BE2C (cell line): ENCODE data around the gene UBP1.
"Not testable (repeated sequence)": the region's sequence is repeated elsewhere in the genome, so short reads cannot be mapped to it uniquely, and the experiment has no call there.

ENCODE experiments used
- DNase-seq: peaks from one replicate; pipeline ENCODE4 v3.0.0-alpha.2; 2020
- H3K27me3 ChIP-seq: fragments of 250-450 bp; sonication (Bioruptor Pico); 2 replicates; pipeline ENCODE4 v1.5.1; 2020; ENCODE audit warnings: mild to moderate bottlenecking
- H3K36me3 ChIP-seq: fragments of 250-450 bp; sonication (Bioruptor Pico); 2 replicates; pipeline ENCODE4 v1.5.1; 2020; ENCODE audit warnings: mild to moderate bottlenecking
- H3K4me1 ChIP-seq: fragments of 250-450 bp; sonication (Bioruptor Pico); 2 replicates; pipeline ENCODE4 v1.5.1; 2020
- H3K4me3 ChIP-seq: 2 replicates; pipeline ENCODE4 v1.5.1; 2011; ENCODE audit warnings: low read depth, low read length
- H3K9me3 ChIP-seq: fragments of 250-450 bp; sonication (Bioruptor Pico); 2 replicates; pipeline ENCODE4 v1.5.1; 2020
- CTCF ChIP-seq: IDR thresholded peaks from 2 replicates; pipeline ENCODE4 v1.5.1; 2012; ENCODE audit warnings: mild to moderate bottlenecking, low read depth, low read length

Gene UBP1

DNA sequence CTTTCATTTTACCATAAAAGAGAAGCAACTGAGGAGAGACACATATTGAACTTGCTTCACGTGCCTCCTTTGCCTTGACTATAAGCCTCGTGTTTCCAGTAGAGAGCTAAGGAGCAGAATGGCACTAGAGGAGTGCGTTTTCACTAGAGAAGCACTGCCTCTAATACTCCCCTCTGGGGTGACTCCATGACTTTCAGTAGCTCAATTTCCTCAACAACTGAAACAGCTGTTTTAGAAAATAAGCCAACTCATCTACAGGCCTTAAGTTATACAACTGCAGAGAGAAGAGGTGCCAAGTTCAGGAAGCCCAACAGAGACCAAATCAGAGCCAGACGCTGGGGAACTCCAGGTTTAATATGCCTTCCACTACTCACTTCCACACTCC is 1.9 kb downstream of the UBP1 start:
- no peaks in the 10 kb centered on the region for H3K9me3 ChIP-seq
- H3K36me3 ChIP-seq, result no peaks in the 10 kb centered on the region
- H3K4me1 ChIP-seq, result no peaks in the 10 kb centered on the region
- peak overlapping the region; percentile 83 for H3K4me3 ChIP-seq
- H3K27me3 ChIP-seq, result no peaks in the 10 kb centered on the region
- DNase-seq, result no peak
- TF ChIP-seq CTCF, result no peak

GRCh38 chr3:33437556-33438283 is 2.5 kb downstream of the UBP1 start:
- H3K27me3 ChIP-seq, result no peaks in the 10 kb centered on the region
- H3K4me3 ChIP-seq, result peak overlapping the region; percentile 83
- no peaks in the 10 kb centered on the region for H3K4me1 ChIP-seq
- H3K36me3 ChIP-seq, result no peaks in the 10 kb centered on the region
- no peaks in the 10 kb centered on the region for H3K9me3 ChIP-seq
- DNase-seq, result no peak
- TF ChIP-seq CTCF, result no peak

DNA sequence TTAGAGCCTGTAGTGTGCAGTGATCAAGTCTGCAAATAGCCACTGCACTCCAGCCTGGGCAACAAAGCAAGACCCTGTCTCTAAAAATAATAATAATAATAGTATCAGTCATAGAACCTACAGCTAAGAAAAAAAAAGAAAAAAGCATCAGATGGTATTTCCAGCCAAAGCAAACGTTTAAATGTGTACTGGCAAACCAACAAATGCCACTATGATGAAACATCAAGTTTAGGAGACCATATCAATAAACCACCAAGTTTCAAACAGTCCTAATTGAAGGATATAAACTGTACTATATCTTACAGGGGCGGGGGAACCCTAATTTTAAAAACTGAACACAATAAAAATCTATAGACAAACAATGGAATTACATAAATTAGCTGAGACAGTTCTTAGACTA is 6.4 kb downstream of the UBP1 start:
- Histone ChIP-seq H3K9me3 (no peaks in the 10 kb centered on the region), H3K36me3 (no peaks in the 10 kb centered on the region), H3K4me3 (no peak overlapping the region), H3K27me3 (no peaks in the 10 kb centered on the region), H3K4me1 (no peaks in the 10 kb centered on the region)
- no peak for DNase-seq
- no peak for TF ChIP-seq CTCF

GRCh38 chr3:33430571-33430970 is 9.6 kb downstream of the UBP1 start:
- no peaks in the 10 kb centered on the region for H3K27me3 ChIP-seq
- TF ChIP-seq CTCF, result no peak
- no peaks in the 10 kb centered on the region for H3K9me3 ChIP-seq
- H3K36me3 ChIP-seq, result no peaks in the 10 kb centered on the region
- no peak for DNase-seq
- no peak overlapping the region for H3K4me3 ChIP-seq
- H3K4me1 ChIP-seq, result no peaks in the 10 kb centered on the region

GRCh38 chr3:33430061-33430460 is 10.1 kb downstream of the UBP1 start:
- Histone ChIP-seq H3K36me3 (no peaks in the 10 kb centered on the region), H3K9me3 (no peaks in the 10 kb centered on the region), H3K27me3 (no peaks in the 10 kb centered on the region), H3K4me1 (no peaks in the 10 kb centered on the region), H3K4me3 (no peak overlapping the region)
- no peak for DNase-seq
- no peak for TF ChIP-seq CTCF

GRCh38 chr3:33429306-33429705 is 10.9 kb downstream of the UBP1 start:
- not testable (repeated sequence) for DNase-seq, H3K27me3 ChIP-seq, H3K4me1 ChIP-seq, H3K9me3 ChIP-seq, H3K4me3 ChIP-seq, H3K36me3 ChIP-seq

DNA sequence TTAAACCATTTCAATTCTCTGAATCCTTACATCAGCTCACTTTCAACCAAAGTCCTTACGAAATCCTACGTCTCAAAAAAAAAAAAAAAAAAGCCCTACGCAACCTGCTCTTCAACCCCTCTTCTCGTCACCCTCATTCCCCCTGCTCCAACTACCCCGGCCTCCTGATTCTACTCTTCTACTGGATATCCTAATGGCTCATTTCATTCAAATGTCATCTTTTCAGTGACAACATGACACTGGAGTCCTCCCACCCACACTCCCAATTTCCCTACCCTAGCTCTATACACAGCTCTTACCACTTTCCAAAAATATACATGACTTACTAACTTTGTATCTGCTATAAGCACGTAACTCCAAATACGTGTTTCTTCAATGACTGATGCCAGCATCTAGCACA is 11.5 kb downstream of the UBP1 start:
- Histone ChIP-seq H3K9me3 (no peaks in the 10 kb centered on the region), H3K4me3 (no peak overlapping the region), H3K36me3 (no peaks in the 10 kb centered on the region), H3K27me3 (no peaks in the 10 kb centered on the region), H3K4me1 (no peaks in the 10 kb centered on the region)
- no peak for DNase-seq
- no peak for TF ChIP-seq CTCF
